PC-3 (cell line): Measurements from ENCODE around the gene ISCU.

Experiments used
- EZH2 ChIP-seq: fragments of 300-600 bp; sonication (generic); IDR thresholded peaks from one replicate; pipeline ENCODE4 v1.6.1; 2017; ENCODE audit warnings: antibody characterized with exemption, mild to moderate bottlenecking, low read length; ENCODE audit not compliant: unreplicated experiment
- EZH2phosphoT487 ChIP-seq: fragments of 300-600 bp; sonication (generic); IDR thresholded peaks from 2 replicates; pipeline ENCODE4 v1.6.1; 2018; ENCODE audit warnings: mild to moderate bottlenecking, antibody characterized with exemption, low read length, borderline replicate concordance
- TF ChIP-seq, protein P1 (sequence below): fragments of 300-600 bp; sonication (generic); conservative IDR thresholded peaks from 2 replicates; pipeline ENCODE4 v1.5.1; 2017; ENCODE audit warnings: antibody characterized with exemption, low read depth, mild to moderate bottlenecking, low read length

DNA sequence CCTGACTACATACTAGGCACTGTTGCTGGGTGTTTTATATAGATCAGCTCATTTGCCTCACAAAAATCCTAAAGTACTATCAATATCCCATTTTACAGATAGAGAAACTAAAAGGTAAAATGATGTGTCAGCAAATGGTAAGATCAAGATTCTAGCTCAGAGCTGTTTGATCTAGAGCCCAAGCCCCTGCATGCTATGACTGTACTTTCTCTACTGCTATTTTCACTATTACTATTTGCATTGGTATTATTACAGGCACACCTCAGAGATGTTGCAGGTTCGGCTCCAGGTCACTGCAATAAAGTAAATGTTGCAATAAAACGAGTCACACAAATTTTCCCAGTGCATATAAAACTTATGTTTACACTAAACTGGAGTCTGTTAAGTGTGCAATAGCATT, 10.9 kb downstream of the ISCU start:
- TF ChIP-seq, protein P1, sequence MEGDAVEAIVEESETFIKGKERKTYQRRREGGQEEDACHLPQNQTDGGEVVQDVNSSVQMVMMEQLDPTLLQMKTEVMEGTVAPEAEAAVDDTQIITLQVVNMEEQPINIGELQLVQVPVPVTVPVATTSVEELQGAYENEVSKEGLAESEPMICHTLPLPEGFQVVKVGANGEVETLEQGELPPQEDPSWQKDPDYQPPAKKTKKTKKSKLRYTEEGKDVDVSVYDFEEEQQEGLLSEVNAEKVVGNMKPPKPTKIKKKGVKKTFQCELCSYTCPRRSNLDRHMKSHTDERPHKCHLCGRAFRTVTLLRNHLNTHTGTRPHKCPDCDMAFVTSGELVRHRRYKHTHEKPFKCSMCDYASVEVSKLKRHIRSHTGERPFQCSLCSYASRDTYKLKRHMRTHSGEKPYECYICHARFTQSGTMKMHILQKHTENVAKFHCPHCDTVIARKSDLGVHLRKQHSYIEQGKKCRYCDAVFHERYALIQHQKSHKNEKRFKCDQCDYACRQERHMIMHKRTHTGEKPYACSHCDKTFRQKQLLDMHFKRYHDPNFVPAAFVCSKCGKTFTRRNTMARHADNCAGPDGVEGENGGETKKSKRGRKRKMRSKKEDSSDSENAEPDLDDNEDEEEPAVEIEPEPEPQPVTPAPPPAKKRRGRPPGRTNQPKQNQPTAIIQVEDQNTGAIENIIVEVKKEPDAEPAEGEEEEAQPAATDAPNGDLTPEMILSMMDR = no peak
- TF ChIP-seq EZH2phosphoT487 (no peak), EZH2 (no peak)
